GM12878 (cell line): ENCODE data around the gene COLQ.

Experiments used
- ATF3 ChIP-seq: IDR thresholded peaks from 2 replicates; pipeline ENCODE4 v1.6.1; 2011; ENCODE audit warnings: low read depth, mild to moderate bottlenecking, low read length, moderate library complexity, borderline replicate concordance; ENCODE audit errors: extremely low read depth
- BHLHE40 ChIP-seq, 2 experiments: fragments of 450-650 bp in 1 of 2; IDR thresholded peaks; 2 replicates each; pipeline ENCODE4 v1.6.1; 2011 to 2017; ENCODE audit warnings: low read depth in 2 of 2, borderline replicate concordance in 1 of 2, improper control_type of control experiment in 1 of 2, low read length in 1 of 2, mild to moderate bottlenecking in 1 of 2
- CHD2 ChIP-seq: IDR thresholded peaks from 2 replicates; pipeline ENCODE4 v1.6.1; 2011; ENCODE audit warnings: low read depth, low read length, improper control_type of control experiment, borderline replicate concordance
- CTCF ChIP-seq, 3 experiments: IDR thresholded peaks in 2 of 3; conservative IDR thresholded peaks in 1 of 3; 2 replicates each; pipeline ENCODE4 v1.5.1; 2011; ENCODE audit warnings: low read depth in 3 of 3, low read length in 3 of 3, mild to moderate bottlenecking in 3 of 3, control low read depth in 2 of 3, moderate library complexity in 2 of 3, inconsistent platforms in 1 of 3, mixed read lengths in 1 of 3; ENCODE audit not compliant: control insufficient read depth in 2 of 3, insufficient read depth in 1 of 3; ENCODE audit errors: extremely low read depth in 1 of 3
- CUX1 ChIP-seq: IDR thresholded peaks from 2 replicates; pipeline ENCODE4 v1.6.1; 2012; ENCODE audit warnings: improper control_type of control experiment, low read depth, low read length; ENCODE audit not compliant: insufficient replicate concordance
- HDAC6 ChIP-seq: fragments of 200-600 bp; sonication (generic); IDR thresholded peaks from one replicate; pipeline ENCODE4 v1.8.0; 2017; ENCODE audit warnings: antibody characterized with exemption; ENCODE audit not compliant: unreplicated experiment
- NFYB ChIP-seq: IDR thresholded peaks from 2 replicates; pipeline ENCODE4 v1.6.1; 2011; ENCODE audit warnings: low read depth, mild to moderate bottlenecking, low read length, improper control_type of control experiment, moderate library complexity; ENCODE audit not compliant: insufficient read depth
- NRF1 ChIP-seq: conservative IDR thresholded peaks from 2 replicates; pipeline ENCODE4 v1.6.1; 2011; ENCODE audit warnings: mild to moderate bottlenecking, low read depth, low read length, improper control_type of control experiment
- POLR2A ChIP-seq: IDR thresholded peaks from 2 replicates; pipeline ENCODE4 v1.6.1; 2011; ENCODE audit warnings: low read depth, mild to moderate bottlenecking, low read length
- RB1 ChIP-seq: fragments of 450-650 bp; formaldehyde crosslinking; IDR thresholded peaks from 2 replicates; pipeline ENCODE4 v1.6.1; 2017; ENCODE audit warnings: mild to moderate bottlenecking, borderline replicate concordance
- TCF3 ChIP-seq: IDR thresholded peaks from 2 replicates; pipeline ENCODE4 v1.6.1; 2012; ENCODE audit warnings: low read depth, mild to moderate bottlenecking, low read length, borderline replicate concordance; ENCODE audit not compliant: insufficient read depth

GRCh38 chr3:15409239-15409638 lies 112.3 kb downstream of the COLQ start:
- no peak for TF ChIP-seq NRF1
- TF ChIP-seq CTCF (IDR thresholded peaks at IDR 0.05 in 2 of 3, conservative IDR thresholded peaks at IDR 0.05 in 1 of 3; ENCODE audit: control insufficient read depth in 2 of 3, extremely low read depth in 1 of 3, insufficient read depth in 1 of 3, low read depth in 3 of 3, low read length in 3 of 3): no peak
- no peak for TF ChIP-seq NFYB
- no peak for TF ChIP-seq ATF3
- TF ChIP-seq CHD2: no peak
- TF ChIP-seq RB1: no peak
- 0 out of 2 replicates have a peak, but pooled peaks have one; percentile 2 for TF ChIP-seq POLR2A
- no peak for TF ChIP-seq CUX1
- TF ChIP-seq TCF3: no peak
- no peak for TF ChIP-seq HDAC6
- no peak for TF ChIP-seq BHLHE40 (IDR thresholded peaks at IDR 0.05; ENCODE audit: borderline replicate concordance in 1 of 2, low read depth in 2 of 2, low read length in 1 of 2)
